Measurements from ENCODE around the gene CDK5RAP1. TPM values are rescaled to one million over a fixed set of nuclear protein-coding genes. Genes with fewer than 3 reads are reported as not detected.
"Not testable (repeated sequence)": the region's sequence is repeated elsewhere in the genome, so short reads cannot be mapped to it uniquely, and the experiment has no call there.

CDK5RAP1 gene
- total RNA-seq, 2 donors from 2014 or later, result 45.2 to 59.7 TPM

- H3K4me1 Mint-ChIP-seq, result peaks cover 22% of the 10 kb centered on the region
- Histone ChIP-seq H3K36me3 (ENCODE audit: control insufficient read depth, insufficient read depth, low read length) (no peaks in the 10 kb centered on the region), H3K4me1 (ENCODE audit: control insufficient read depth, insufficient read depth, low read length) (no peaks in the 10 kb centered on the region), H3K27me3 (ENCODE audit: control insufficient read depth, insufficient read depth, low read length, poor library complexity, severe bottlenecking) (peaks cover 18% of the 10 kb centered on the region), H3K4me3 (ENCODE audit: low read length) (peak overlapping the region; percentile 67), H3K9me3 (ENCODE audit: control insufficient read depth, low read length) (no peaks in the 10 kb centered on the region), H3K27ac (ENCODE audit: low read depth, low read length) (no peak overlapping the region), H3K9ac (ENCODE audit: extremely low read depth, low read length, poor library complexity, severe bottlenecking) (no peak overlapping the region)
- peak overlapping the region; percentile 68 for H3K4me3 Mint-ChIP-seq
- no peaks in the 10 kb centered on the region for H3K36me3 Mint-ChIP-seq (ENCODE audit: low read depth)
- peak overlapping the region; percentile 21 for H3K27ac Mint-ChIP-seq
- peaks cover 31% of the 10 kb centered on the region for H3K27me3 Mint-ChIP-seq (ENCODE audit: insufficient read depth)
- peaks cover 4% of the 10 kb centered on the region for H3K9me3 Mint-ChIP-seq
- no peak for DNase-seq
- 4 to 48% methylated on average over 4 to 45 of the region's 45 CpGs for WGBS, 2 experiments (ENCODE audit: insufficient coverage in 1 of 2, insufficient read length in 1 of 2)
- TF ChIP-seq CTCF (conservative IDR thresholded peaks at IDR 0.05), result no peak
Observed at GRCh38 chr20:33443006-33443511, 41.7 kb upstream of the CDK5RAP1 start.

GRCh38 chr20:33442136-33443005 is 41.1 kb upstream of the CDK5RAP1 start:
- H3K27ac Mint-ChIP-seq, result no peak overlapping the region
- H3K27ac ChIP-seq (ENCODE audit: low read depth, low read length), result no peak overlapping the region
- H3K36me3 ChIP-seq (ENCODE audit: control insufficient read depth, insufficient read depth, low read length), result no peaks in the 10 kb centered on the region
- peaks cover 31% of the 10 kb centered on the region for H3K27me3 Mint-ChIP-seq (ENCODE audit: insufficient read depth)
- H3K4me3 ChIP-seq (ENCODE audit: low read length), result peak overlapping the region; percentile 67
- H3K27me3 ChIP-seq (ENCODE audit: control insufficient read depth, insufficient read depth, low read length, poor library complexity, severe bottlenecking), result peaks cover 18% of the 10 kb centered on the region
- no peak for TF ChIP-seq CTCF (conservative IDR thresholded peaks at IDR 0.05)
- H3K9ac ChIP-seq (ENCODE audit: extremely low read depth, low read length, poor library complexity, severe bottlenecking), result no peak overlapping the region
- no peaks in the 10 kb centered on the region for H3K9me3 ChIP-seq (ENCODE audit: control insufficient read depth, low read length)
- DNase-seq, result no peak
- H3K36me3 Mint-ChIP-seq (ENCODE audit: low read depth), result no peaks in the 10 kb centered on the region
- peaks cover 4% of the 10 kb centered on the region for H3K9me3 Mint-ChIP-seq
- H3K4me1 ChIP-seq (ENCODE audit: control insufficient read depth, insufficient read depth, low read length), result no peaks in the 10 kb centered on the region
- WGBS, 2 experiments (ENCODE audit: insufficient coverage in 1 of 2, insufficient read length in 1 of 2), result 83 to 88% methylated on average over 9 of the region's 9 CpGs
- H3K4me1 Mint-ChIP-seq, result peaks cover 22% of the 10 kb centered on the region
- H3K4me3 Mint-ChIP-seq, result peak overlapping the region; percentile 68

GRCh38 chr20:33441142-33441955 is 40.0 kb upstream of the CDK5RAP1 start:
- no peaks in the 10 kb centered on the region for H3K9me3 Mint-ChIP-seq
- H3K4me3 Mint-ChIP-seq, result no peak overlapping the region
- H3K4me1 ChIP-seq (ENCODE audit: control insufficient read depth, insufficient read depth, low read length), result no peaks in the 10 kb centered on the region
- H3K27me3 Mint-ChIP-seq (ENCODE audit: insufficient read depth), result peaks cover 25% of the 10 kb centered on the region
- no peak overlapping the region for H3K9ac ChIP-seq (ENCODE audit: extremely low read depth, low read length, poor library complexity, severe bottlenecking)
- H3K9me3 ChIP-seq (ENCODE audit: control insufficient read depth, low read length), result no peaks in the 10 kb centered on the region
- no peak for TF ChIP-seq CTCF (conservative IDR thresholded peaks at IDR 0.05)
- no peak overlapping the region for H3K27ac Mint-ChIP-seq
- no peaks in the 10 kb centered on the region for H3K36me3 Mint-ChIP-seq (ENCODE audit: low read depth)
- H3K4me1 Mint-ChIP-seq, result peaks cover 21% of the 10 kb centered on the region
- H3K36me3 ChIP-seq (ENCODE audit: control insufficient read depth, insufficient read depth, low read length), result no peaks in the 10 kb centered on the region
- peaks cover 18% of the 10 kb centered on the region for H3K27me3 ChIP-seq (ENCODE audit: control insufficient read depth, insufficient read depth, low read length, poor library complexity, severe bottlenecking)
- DNase-seq, result no peak
- 83 to 93% methylated on average over 1 to 7 of the region's 7 CpGs for WGBS, 2 experiments (ENCODE audit: insufficient coverage in 1 of 2, insufficient read length in 1 of 2)
- H3K27ac ChIP-seq (ENCODE audit: low read depth, low read length), result no peak overlapping the region
- no peak overlapping the region for H3K4me3 ChIP-seq (ENCODE audit: low read length)

GRCh38 chr20:33440562-33440961 is 39.2 kb upstream of the CDK5RAP1 start:
- H3K27ac ChIP-seq (ENCODE audit: low read depth, low read length); H3K4me3 ChIP-seq (ENCODE audit: low read length); DNase-seq; H3K9me3 ChIP-seq (ENCODE audit: control insufficient read depth, low read length); H3K27ac Mint-ChIP-seq; H3K9ac ChIP-seq (ENCODE audit: extremely low read depth, low read length, poor library complexity, severe bottlenecking); H3K9me3 Mint-ChIP-seq; H3K36me3 ChIP-seq (ENCODE audit: control insufficient read depth, insufficient read depth, low read length); H3K4me3 Mint-ChIP-seq; H3K36me3 Mint-ChIP-seq (ENCODE audit: low read depth); H3K4me1 ChIP-seq (ENCODE audit: control insufficient read depth, insufficient read depth, low read length): not testable (repeated sequence)
- WGBS, 2 experiments (ENCODE audit: insufficient coverage in 1 of 2, insufficient read length in 1 of 2), result 90 to 92% methylated on average over 6 to 7 of the region's 7 CpGs
- peaks cover 25% of the 10 kb centered on the region for H3K27me3 Mint-ChIP-seq (ENCODE audit: insufficient read depth)
- H3K27me3 ChIP-seq (ENCODE audit: control insufficient read depth, insufficient read depth, low read length, poor library complexity, severe bottlenecking), result peaks cover 18% of the 10 kb centered on the region
- peaks cover 19% of the 10 kb centered on the region for H3K4me1 Mint-ChIP-seq
